Measurements from ENCODE around the gene IQSEC2.

- TF ChIP-seq CTCF (IDR thresholded peaks at IDR 0.05; ENCODE audit: control extremely low read depth in 1 of 3, insufficient read depth in 1 of 3, low read depth in 1 of 3, low read length in 3 of 3) (no peak), KDM1A (IDR thresholded peaks at IDR 0.05; ENCODE audit: borderline replicate concordance, low read length) (no peak)
These were observed 11.8 kb downstream of the IQSEC2 start for GRCh38 chrX:53269536-53270107.

Data from H1 (cell line).